ENCODE data around the gene INPP5E.

Gene INPP5E

DNA sequence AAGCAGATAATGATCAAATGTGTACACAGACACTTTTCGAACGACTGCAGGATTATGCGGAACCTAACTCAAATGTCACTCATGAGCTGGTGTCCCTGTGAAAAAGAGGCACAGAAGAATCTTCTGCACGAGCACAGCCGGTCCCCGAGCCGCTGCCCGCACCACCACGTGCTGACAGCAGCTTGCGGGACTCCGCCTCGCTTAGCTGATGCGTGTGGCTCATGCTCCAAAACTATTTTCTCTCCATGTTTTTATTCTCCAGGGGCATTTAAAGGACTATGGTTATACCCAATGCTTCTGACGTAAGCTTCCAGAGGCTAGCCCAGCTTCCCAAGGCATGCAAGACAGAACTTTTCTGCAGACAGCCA, 33.7 kb upstream of the INPP5E start:
- no peak for DNase-seq

DNA sequence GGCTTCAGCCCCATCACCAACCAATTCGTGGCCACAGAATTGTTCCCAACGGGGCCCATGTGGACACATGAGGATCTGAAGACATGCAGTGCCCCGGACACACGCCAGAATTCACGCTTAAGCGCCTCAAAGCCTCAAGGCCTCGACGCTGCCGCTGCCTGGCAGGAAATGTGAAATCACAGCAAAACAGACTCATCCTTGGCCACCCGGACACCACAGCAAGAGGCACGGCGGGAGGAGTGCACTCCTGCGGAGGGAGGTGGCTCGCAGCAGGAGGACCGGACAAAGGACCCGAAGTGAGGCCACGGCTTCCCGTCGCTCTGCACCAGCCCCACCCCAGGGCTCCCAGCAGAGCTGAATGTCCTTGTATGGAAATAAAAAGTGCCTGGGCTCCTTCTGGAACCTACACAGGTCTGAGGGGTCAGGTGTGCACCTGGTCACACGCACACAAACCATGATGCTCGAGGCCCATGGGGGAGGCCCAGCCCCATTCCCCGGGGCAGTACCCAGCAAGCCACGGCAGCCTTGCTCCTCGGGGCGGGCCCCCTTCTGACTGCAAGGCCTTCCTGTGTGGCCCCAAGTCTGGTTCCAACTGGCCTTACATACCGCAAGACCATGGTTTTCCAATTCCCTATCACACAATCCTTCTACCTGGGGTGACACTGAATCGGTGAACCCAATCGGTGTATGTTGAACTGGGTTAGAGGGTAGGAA, 33.2 kb upstream of the INPP5E start:
- DNase-seq = no peak

DNA sequence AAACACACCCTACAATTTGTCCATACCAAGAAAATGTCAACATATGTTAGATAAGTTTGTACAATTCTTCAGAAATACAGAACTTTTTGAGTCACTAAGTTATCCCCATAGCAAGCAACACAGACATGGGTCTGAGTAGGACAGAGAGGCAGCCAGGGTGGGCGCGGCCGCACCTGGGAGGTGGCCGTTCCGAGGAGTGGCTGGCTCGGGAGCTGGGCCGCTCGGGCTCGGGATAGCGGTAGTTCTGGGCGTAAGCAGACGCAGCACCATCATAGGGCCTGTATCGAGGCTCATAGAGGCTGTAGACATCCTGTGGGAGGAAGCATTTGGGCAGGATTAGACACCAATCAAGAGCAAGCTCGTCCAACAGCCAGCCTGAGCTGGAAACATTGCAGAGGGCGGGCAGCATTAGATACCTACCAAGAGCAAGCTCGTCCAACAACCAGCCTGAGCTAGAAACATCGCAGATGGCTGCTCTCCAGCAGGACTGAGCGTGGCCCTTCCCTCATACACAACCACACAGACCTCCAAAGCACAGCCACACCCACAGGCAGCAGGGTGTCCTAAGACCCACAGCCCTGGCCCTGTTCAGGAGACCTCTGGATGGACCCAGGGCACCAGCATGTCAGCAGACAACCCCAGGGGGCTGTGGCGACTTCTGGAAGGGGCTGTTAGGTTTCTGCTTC, 32.3 kb upstream of the INPP5E start:
- no peak for DNase-seq

DNA sequence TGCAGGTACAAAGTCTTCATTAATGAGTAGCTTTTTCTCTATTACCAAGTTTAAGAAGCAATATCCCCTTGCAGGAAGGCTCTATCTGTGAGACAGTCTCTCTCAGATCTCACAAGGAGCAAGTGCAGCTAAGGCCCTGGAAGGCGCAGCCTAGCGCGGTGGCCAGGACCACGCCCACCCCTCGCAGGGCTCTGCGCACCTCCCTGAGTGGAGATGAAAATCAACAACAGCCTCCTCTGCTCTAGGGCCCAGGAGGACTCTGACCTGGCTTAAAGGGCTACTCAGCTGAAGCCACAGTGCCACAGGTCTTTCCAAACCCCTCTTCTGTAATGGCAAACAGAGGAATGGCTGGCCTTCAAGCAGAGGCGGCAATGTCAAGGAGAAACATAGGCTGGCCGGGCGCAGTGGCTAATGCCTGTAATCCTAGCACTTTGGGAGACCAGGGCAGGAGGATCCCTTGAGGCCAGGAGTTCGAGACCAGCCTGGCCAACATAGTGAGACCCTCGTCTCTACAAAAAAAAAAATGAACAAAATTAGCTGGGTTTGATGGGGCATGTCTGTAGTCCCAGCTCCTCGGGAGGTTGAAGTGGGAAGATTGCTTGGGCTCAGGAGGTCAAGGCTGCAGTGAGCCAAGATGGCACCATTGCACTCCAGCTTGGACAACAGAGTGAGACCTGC, 31.3 kb upstream of the INPP5E start:
- DNase-seq = no peak

DNA sequence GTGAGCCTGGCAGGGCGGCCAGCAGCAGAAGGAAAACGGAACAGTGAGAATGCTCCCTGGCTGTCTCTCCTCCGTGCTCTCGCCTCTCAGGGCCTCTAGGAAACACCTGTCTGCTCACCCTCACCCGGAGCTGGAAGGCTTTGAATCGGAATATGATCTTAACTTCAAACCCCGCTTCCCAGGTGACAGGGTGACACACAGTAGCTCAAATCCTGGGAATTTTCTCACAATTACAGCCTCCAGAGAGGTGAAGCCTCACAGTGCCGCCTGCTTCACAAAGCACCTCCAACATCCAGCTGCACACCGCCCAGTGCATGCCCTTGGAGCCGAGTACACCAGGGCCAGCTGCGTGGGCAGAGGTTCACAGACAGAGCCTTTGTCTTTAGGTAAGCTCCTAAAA, 30.7 kb upstream of the INPP5E start:
- DNase-seq = no peak

DNA sequence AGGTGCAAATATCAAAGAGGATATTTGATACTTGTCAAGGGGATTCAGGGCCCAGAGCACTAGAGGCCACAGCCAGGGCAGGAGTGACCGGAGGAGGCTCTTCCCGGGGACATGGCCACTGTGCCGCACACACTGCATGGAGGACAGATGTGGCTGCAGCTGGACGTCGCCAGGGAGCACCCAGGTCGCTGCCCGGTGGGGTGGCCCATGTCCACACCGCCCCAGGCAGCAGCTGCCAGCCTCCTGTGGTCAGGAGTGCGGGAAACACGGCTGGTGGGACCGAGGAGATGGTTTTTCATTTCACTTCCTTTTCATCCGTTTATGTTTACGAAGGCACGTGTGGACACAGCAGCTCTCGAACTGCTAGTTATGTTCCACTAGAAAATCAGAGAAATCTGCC, 28.1 kb upstream of the INPP5E start:
- DNase-seq = no peak

DNA sequence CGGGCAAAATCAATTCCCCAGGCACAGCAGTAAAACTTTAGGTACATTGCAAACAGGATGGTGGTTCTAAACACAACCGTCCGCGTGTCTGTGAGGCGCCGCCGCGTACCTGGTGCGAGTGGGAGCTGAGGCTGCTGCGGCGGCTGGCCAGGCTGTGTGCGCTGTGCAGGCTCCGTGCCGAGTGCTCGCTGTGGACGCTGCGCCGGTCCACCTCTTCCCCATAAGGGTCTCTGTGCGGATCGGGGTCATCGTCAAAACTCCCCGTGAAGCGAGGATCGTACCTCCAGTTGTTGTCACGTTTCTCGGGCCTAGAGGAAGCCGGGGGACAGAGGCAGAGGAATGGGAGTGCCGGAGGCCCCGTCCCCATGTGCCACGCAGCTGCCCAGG, 26.5 kb upstream of the INPP5E start:
- no peak for DNase-seq

DNA sequence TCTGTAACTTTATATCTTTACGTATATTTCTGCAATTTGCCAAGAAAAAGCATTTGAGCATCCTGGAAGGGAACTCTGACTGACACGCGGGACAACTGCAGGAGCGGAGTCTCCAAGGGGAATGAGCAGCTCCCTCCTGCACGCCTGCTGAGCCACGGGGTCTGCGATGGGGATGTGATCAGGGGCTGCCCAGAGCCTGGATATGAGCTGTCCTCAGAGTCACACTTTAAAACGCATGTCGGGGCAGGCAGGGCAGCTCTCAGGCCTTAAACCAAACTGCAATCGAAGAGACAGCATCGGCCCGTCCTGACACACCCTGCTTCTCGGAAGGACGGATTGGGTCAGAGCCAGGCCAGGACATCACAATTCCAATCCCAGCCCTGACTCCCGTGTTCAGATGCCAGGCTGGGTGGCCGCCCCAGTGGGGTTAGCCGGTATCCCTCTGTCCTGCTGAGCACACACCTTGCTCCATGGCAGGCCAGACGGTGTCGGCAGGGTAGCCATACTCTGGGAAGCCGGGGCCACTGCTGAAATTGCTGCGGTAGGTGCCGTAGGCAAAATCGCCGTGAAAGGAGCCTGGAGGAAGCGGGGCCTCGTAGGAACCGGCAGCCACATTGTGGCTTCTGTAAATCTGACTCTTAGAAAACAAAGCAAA, 26.0 kb upstream of the INPP5E start:
- no peak for DNase-seq

DNA sequence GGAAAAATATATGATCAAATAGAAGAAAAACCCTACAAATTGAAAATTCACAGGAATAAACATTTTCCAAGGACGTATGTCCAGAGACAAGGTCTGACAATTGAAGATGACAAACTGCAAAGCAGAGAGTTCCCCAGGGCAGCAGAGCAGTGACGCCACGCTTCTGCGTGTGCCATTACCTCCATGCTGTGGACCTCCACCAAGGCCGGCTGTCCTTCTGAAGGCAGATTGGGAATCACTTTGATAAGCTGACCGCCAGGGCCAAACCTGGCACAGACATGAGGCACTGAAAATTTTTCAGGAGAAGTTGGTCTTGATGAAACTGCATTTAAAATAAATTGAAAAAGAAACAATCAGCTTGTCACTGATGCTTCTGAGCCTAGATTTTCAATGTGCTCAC, 24.6 kb upstream of the INPP5E start:
- no peak for DNase-seq

DNA sequence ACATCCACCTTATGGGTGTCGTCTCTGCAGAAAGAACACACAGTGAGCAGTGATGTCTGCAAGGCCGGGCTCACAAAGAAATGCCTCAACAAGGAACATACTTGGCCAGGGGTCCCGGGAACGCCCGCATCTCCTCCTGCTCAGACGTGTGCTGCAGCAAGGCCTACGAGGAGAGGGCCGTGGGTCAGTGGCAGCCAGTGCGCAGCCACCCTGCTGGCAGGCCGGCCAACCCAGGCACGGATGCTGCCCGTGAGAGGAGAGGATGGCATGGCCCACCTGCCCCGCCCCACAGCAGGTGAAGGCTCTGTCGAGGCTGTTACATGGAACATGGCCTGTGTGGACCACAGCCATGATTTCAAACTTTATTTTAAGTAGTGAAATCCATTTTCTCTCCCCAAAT, 23.9 kb upstream of the INPP5E start:
- DNase-seq = no peak

DNA sequence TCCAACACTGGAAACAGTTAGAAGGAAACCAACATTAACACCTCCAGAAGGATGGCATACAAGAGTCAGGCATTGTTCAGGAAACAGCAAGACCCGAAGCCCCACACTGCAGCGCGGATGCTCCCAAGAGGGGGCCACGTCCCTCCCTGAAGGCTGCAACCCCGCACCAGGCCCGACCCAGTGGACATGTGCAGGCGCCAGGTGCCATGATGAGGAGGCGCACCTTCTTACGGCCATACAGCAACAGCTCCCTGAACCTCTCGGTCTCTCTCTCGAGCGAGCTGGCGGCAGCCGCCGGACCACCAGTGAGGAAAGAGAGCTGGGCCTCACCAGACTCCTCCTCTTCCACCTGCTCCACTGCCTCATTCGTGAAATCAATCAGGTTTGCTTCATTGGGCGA, 23.0 kb upstream of the INPP5E start:
- no peak for DNase-seq

DNA sequence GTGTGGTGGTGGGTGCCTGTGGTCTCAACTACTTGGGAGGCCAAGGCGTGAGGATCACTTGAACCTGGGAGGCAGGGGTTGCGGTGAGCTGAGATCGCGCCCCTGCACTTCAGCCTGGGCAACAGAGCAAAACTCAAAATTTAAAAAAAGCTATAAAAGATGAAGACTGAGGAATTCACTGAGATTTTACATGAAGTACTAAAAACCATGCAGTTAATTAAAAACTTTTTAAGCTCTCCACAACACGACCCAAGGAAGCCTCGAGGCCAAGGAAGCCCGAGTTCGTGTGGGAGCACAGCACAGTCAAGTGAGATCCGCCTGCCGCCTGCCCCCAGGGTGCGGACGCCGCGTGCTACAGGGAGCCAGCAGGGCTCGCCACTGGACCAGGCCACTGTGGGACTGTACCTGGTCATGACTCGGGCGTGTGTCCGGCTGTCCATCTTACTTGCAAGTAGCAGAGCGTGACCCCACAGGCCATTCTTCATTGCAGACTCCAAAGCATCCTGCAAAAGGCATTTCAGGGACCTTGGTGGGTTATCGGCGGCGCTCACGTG, 21.2 kb upstream of the INPP5E start:
- DNase-seq = no peak

DNA sequence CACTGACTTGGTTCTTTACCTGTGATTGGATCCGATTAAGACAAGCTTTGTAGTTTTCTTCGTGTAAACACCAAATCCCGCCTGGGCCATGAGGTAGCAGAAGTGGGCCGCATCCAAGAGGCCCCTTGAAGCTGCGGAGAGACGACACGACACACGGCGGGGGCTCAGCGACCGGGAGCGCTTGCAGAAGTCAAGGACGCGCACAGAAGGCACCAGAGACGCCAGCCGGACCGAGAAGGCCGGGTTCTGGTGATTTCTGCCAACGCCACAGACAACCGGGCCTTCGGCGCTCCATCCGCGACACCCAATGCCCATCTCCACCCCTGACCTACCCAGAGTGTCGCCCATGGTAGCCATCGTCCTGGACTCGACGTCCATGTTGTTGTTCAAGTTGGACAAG, 19.8 kb upstream of the INPP5E start:
- no peak for DNase-seq

DNA sequence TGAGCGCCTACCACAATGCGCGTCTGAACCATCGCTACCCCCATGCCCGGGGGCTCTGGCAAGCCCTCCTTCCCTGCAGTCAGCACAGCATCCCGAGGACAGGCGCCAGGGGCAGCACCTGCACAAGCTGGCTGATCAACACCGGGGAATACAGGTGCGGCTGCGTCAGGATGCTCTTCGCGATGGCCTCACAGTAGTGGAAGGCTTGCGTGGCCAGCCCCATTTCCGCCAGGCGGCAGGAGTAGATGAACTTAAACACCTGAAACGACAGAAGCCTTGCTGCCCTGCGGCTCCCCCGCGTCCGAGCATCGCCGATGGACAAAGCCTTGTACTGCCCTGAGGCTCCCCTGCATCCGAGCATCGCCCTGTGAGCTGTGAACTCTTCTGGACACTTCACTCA, 17.7 kb upstream of the INPP5E start:
- no peak for DNase-seq

DNA sequence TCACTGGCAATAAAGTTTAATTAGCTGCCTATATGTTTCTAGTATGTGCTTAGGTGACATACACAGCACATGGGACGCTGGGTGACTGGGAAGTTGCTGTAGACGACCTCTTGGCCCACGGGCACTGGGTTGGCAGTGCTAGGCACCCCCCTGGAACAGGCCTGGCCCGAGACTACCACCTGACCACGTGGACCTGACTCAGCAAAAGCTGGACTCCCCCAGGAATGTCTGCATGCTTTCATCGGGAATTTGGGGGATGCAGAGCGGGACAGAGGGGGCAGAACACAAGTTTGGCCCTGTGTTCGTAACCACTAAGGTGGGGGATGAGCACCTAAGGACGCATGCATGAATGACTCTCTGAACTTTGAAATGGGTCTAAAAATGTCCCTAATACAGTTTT, 16.6 kb upstream of the INPP5E start:
- no peak for DNase-seq

DNA sequence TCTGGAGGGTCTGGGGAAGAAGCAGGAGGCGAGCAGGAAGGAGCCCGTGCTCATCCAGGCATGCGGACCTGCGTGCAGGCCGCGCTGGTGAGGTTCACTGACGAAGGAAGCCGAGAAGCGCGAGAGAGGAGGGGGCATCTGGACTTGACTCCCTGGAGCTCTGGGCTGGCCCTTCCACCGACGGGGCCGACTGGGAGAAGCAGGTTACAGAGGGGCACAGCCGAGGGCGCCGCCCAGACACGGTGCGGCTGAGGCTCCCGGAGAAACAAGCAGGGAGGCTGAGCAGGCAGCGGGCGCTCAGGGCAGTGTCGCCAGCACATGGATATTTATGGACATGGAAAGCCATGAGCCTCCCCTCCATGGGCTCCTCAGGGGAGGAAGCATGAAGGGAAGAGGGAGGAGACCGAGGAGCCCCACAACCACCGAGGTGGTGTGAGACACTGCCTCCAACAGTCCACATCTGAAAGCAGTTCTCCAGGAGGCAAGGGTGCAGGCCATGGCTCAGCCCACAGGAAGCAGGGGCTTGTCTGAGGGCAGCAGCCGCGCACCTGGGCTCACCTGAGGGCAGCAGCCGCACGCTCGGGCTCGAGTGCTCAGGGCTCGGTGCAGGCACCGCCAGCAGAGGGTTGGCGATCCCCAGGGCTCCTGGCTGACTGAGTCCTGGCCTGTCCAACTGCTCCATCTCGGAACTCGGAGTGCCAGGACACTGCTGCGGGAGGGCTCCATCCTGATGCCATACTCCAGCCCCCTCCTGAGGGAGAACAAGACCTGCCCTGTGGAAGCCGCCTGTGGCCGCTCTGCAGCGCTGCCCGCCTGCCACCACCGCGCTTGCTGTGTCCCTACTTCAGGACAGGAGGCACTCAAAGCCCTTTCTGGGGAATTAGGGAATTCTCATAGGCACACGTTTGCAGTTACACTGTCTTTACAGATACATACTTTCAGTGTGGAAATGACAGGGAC, 15.7 kb upstream of the INPP5E start:
- no peak for DNase-seq

DNA sequence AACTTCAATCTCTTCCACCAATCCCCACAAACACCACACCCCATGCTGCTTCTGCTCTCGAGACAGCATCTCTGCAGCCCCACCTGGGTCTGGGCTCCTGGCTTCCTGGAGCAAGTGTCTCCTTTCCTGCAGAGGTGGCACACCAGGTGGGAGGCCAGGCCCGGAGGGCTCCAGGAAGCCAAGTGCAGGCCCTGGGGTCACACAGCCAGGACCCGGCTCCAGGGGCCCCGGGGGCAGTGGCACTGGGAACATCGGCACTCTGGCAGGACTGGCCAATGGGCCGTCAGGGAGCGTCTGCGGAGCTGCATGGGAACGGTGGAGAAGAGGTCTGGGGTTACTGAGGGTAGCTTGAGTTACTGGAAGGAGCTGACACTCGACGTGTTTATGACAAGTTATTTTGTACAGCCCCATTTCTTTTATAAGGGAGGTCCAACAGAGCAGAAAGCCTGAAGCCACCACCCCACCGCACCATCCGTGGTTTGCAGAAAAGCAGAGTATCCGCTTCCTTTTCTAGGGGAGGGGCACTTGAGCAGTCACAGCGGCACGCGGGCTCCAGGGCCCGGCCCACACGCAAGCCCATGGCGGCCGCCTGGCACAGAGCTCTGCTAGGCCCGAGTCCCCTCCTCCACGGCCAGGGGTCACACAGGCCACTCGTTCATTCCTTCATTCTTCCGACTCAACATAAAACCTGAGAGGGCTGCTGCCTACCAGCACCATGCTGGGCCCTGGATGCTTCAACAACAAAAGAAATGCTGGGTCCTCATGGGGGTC, 14.6 kb upstream of the INPP5E start:
- DNase-seq = no peak

DNA sequence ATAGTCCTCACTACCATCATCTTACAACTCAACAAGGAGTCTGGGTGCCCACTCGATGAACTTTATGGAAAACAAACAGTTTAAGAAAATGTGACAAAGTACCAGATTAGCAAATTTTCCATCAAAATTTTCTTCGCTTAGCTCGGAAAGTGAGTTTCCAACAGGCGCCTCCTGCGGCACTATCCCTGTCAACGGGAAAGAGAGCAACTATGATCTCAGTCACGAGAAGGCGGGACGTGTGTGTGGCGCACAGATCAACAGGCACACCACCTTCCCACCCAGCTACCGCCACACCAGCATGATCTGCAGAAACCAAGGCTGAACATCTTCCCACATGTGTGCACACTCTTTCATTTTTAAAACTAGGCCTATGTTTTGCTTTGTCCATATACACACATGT, 13.7 kb upstream of the INPP5E start:
- no peak for DNase-seq

DNA sequence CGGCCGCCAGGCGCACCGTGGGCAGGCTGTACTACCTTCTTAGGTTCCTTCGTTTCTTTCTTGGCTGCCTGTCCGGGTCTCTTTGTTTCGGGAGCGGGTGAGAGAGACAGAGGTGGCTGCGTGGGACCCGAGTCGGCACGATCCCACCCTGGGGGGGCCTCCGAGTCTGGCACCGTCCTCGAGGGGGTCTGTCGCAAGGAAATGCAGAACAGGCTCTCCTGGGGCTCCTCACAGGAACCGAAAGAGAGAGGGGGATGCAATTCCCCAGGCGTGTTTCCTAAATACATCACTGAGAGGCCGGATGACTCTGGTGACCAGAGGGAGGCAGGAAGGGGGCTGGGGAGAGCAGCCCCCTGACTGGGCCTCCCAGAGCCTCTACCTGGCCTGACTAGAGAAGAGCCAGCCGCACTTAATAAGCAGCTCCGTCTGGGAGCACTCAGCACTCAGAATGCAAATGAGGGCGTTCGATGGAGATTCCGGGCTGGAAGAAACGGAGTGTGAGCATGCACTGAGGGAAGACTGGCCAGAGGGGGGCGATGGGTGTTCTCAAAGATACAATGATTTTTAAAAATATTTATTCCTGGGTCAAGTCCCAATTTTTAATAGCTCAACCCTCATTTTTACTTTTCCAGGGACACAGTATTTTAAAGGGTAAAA, 11.7 kb upstream of the INPP5E start:
- DNase-seq = no peak

DNA sequence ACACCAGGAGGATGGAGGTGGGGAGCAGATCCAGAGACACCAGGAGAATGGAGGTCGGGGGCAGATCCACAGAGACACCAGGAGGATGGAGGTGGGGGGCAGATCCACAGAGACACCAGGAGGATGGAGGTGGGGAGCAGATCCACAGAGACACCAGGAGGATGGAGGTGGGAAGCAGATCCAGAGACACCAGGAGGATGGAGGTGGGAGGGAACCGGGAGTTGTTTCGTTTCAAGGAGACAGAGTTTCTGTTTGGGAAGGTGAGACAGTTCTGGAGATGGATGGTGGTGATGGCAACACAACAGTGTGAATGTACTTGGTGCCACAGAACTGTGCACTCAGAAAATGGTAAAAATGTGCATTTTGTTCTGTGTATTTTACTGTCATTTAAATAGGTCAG, 9.0 kb upstream of the INPP5E start:
- DNase-seq = no peak

DNA sequence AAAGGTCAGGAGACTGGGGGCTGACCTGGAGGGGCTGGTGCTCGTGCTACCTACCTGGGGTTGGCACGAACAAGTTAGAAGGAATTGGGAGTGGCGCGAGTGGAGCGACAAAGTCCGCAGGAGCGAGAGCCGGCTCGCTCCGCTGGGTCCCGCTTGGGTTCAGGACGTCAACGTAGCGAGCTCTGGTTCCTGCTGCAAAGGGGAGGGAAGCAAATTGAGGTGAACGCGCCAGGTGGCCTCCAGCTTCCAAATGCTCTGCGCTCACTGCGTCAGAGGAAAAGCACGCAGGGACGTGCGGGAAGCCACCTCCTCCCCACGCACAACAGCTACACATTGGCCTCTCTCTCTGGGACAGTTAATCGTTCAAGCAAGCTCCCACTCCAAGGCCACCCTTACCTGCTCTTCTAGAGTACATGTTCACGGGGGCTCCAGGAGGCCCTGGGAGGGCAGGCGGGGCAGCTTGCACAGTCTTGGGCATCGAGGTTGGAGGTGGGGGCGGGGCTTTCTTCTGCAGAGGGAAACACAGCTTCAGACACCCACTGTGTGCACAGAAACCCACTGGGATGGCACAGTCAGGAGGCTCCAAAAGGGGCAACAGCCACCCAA, 7.6 kb upstream of the INPP5E start:
- no peak for DNase-seq
